ENCODE measurements around the gene ZNF827.

ZNF827 gene

GRCh38 chr4:145938618-145939440, at the start of gene ZNF827 (continued):
- TF ChIP-seq ZNF548 (tag by site-specific recombination; IDR thresholded peaks at IDR 0.05) (no peak), ZIC2 (tag by site-specific recombination; IDR thresholded peaks at IDR 0.05) (0 out of 2 replicates have a peak, but pooled peaks have one; percentile 16), ZNF423 (tag by site-specific recombination; IDR thresholded peaks at IDR 0.05) (peak; percentile 62; the same call in 1 of the 2 replicates), ZNF354C (tag by site-specific recombination; IDR thresholded peaks at IDR 0.05; ENCODE audit: borderline replicate concordance, low read depth) (no peak), ZNF311 (tag by site-specific recombination; IDR thresholded peaks at IDR 0.05; ENCODE audit: borderline replicate concordance) (no peak)

DNA sequence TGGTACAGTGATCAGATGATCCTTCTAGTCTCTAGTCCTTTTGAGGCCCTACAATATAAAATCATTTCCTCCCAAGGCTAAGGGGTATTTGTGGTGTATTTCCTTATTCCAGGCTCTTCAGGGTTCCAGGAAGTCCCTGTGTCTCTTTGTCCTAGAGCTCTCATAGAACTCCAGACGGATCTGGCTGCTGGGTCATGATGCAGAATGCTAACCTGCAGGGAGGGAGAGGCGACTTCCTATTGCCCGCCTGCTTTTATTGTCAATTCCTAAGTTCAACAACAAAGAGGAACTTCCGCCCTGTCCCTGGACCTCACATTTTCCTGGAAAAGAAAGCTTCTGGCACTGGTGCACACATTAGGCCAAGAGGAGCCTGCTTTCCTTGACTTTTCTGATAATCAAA, 45.9 kb upstream of the ZNF827 start:
- no peaks in the 10 kb centered on the region for H3K4me1 ChIP-seq (ENCODE audit: control insufficient read depth, insufficient read depth, low read length)
- ChIA-PET POLR2A (no interaction called here), CTCF (no interaction called here)
- H3K9me3 ChIP-seq (ENCODE audit: control insufficient read depth, insufficient read depth, low read depth, low read length), result no peaks in the 10 kb centered on the region
- TF ChIP-seq, protein P1, sequence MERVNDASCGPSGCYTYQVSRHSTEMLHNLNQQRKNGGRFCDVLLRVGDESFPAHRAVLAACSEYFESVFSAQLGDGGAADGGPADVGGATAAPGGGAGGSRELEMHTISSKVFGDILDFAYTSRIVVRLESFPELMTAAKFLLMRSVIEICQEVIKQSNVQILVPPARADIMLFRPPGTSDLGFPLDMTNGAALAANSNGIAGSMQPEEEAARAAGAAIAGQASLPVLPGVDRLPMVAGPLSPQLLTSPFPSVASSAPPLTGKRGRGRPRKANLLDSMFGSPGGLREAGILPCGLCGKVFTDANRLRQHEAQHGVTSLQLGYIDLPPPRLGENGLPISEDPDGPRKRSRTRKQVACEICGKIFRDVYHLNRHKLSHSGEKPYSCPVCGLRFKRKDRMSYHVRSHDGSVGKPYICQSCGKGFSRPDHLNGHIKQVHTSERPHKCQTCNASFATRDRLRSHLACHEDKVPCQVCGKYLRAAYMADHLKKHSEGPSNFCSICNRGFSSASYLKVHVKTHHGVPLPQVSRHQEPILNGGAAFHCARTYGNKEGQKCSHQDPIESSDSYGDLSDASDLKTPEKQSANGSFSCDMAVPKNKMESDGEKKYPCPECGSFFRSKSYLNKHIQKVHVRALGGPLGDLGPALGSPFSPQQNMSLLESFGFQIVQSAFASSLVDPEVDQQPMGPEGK (tag by site-specific recombination; IDR thresholded peaks at IDR 0.05), result no peak
- TF ChIP-seq ZNF76 (tag by site-specific recombination; IDR thresholded peaks at IDR 0.05; ENCODE audit: borderline replicate concordance, low read depth), result no peak
- TF ChIP-seq ZBTB10 (tag by site-specific recombination; IDR thresholded peaks at IDR 0.05), result no peak
- TF ChIP-seq GLIS2 (tag by site-specific recombination; IDR thresholded peaks at IDR 0.05), result no peak
- TF ChIP-seq ZNF148 (tag by site-specific recombination; IDR thresholded peaks at IDR 0.05; ENCODE audit: borderline replicate concordance), result no peak
- no peak overlapping the region for H3K27ac ChIP-seq (ENCODE audit: extremely low read depth, low read depth, low read length)
- no peaks in the 10 kb centered on the region for H3K36me3 ChIP-seq (ENCODE audit: control insufficient read depth in 2 of 2, insufficient read depth in 1 of 2, low read length in 2 of 2)
- H3K4me3 ChIP-seq (ENCODE audit: low read depth, low read length), result no peak overlapping the region

- H3K9me3 ChIP-seq (ENCODE audit: control insufficient read depth, insufficient read depth, low read depth, low read length), result no peaks in the 10 kb centered on the region
- POLR2A ChIA-PET, result no interaction called here
- no peaks in the 10 kb centered on the region for H3K4me1 ChIP-seq (ENCODE audit: control insufficient read depth, insufficient read depth, low read length)
- TF ChIP-seq ZNF768 (tag by site-specific recombination; IDR thresholded peaks at IDR 0.05), result no peak
- CTCF ChIA-PET, result no interaction called here
- no peak overlapping the region for H3K27ac ChIP-seq (ENCODE audit: extremely low read depth, low read depth, low read length)
- no peak overlapping the region for H3K4me3 ChIP-seq (ENCODE audit: low read depth, low read length)
- no peaks in the 10 kb centered on the region for H3K36me3 ChIP-seq (ENCODE audit: control insufficient read depth in 2 of 2, insufficient read depth in 1 of 2, low read length in 2 of 2)
These were observed 44.2 kb upstream of the ZNF827 start for GRCh38 chr4:145982791-145983190.

- POLR2A ChIA-PET, result no interaction called here
- CTCF ChIA-PET, result interaction anchor here (0.5 kb wide), 1 partner anchor 27 kb away, joined by 3 read pairs; no protein-coding TSS in a partner anchor
- no peak for TF ChIP-seq ZNF114 (tag by site-specific recombination; IDR thresholded peaks at IDR 0.05)
- no peak for TF ChIP-seq ZNF843 (tag by site-specific recombination; IDR thresholded peaks at IDR 0.05)
- TF ChIP-seq ZNF610 (tag by site-specific recombination; IDR thresholded peaks at IDR 0.05; ENCODE audit: borderline replicate concordance), result no peak
- TF ChIP-seq ZNF544 (tag by site-specific recombination; IDR thresholded peaks at IDR 0.05), result no peak
- TF ChIP-seq ZNF704 (tag by site-specific recombination; IDR thresholded peaks at IDR 0.05), result no peak
- no peak for TF ChIP-seq ZNF792 (tag by site-specific recombination; IDR thresholded peaks at IDR 0.05)
- no peak for TF ChIP-seq ZSCAN4 (tag by site-specific recombination; IDR thresholded peaks at IDR 0.05)
These were observed 40.5 kb upstream of the ZNF827 start for GRCh38 chr4:145979160-145979559.

More at GRCh38 chr4:145979160-145979559, 40.5 kb upstream of the ZNF827 start:
- no peaks in the 10 kb centered on the region for H3K36me3 ChIP-seq (ENCODE audit: control insufficient read depth in 2 of 2, insufficient read depth in 1 of 2, low read length in 2 of 2)
- no peaks in the 10 kb centered on the region for H3K4me1 ChIP-seq (ENCODE audit: control insufficient read depth, insufficient read depth, low read length)
- no peak overlapping the region for H3K27ac ChIP-seq (ENCODE audit: extremely low read depth, low read depth, low read length)
- H3K9me3 ChIP-seq (ENCODE audit: control insufficient read depth, insufficient read depth, low read depth, low read length), result no peaks in the 10 kb centered on the region
- H3K4me3 ChIP-seq (ENCODE audit: low read depth, low read length), result no peak overlapping the region

Measured in HEK293 (cell line).